KMS-11 (cell line): ENCODE results near the gene CLDN7.
A peak's percentile ranks its signal among the peaks of the same experiment; 100 is the strongest.

ENCODE experiments used
- H2AFZ ChIP-seq: fragments of 200-600 bp; sonication (generic); 2 replicates; pipeline ENCODE4 v1.6.1; 2016; ENCODE audit warnings: antibody characterized with exemption, mixed run types, low read depth
- H3K27ac ChIP-seq: fragments of 200-600 bp; sonication (generic); 2 replicates; pipeline ENCODE4 v1.6.1; 2016; ENCODE audit warnings: mild to moderate bottlenecking, mixed run types
- H3K27me3 ChIP-seq: fragments of 200-600 bp; sonication (generic); 2 replicates; pipeline ENCODE4 v1.6.1; 2017; ENCODE audit warnings: mild to moderate bottlenecking, low read depth, mixed run types, moderate library complexity; ENCODE audit not compliant: insufficient read depth
- H3K36me3 ChIP-seq: fragments of 200-600 bp; sonication (generic); 2 replicates; pipeline ENCODE4 v1.6.1; 2017; ENCODE audit warnings: mild to moderate bottlenecking, mixed run types; ENCODE audit not compliant: insufficient read depth
- H3K4me1 ChIP-seq: fragments of 200-600 bp; sonication (generic); 2 replicates; pipeline ENCODE4 v1.6.1; 2016; ENCODE audit warnings: mild to moderate bottlenecking, low read depth, mixed run types; ENCODE audit not compliant: poor library complexity, severe bottlenecking
- H3K4me2 ChIP-seq: fragments of 200-600 bp; sonication (generic); 2 replicates; pipeline ENCODE4 v1.7.0; 2016; ENCODE audit warnings: mild to moderate bottlenecking, mixed run types
- H3K4me3 ChIP-seq: fragments of 200-600 bp; sonication (generic); IDR thresholded peaks from 2 replicates; pipeline ENCODE4 v1.6.1; 2017; ENCODE audit warnings: low read depth, low read length, mixed read lengths; ENCODE audit not compliant: insufficient read depth
- H3K79me2 ChIP-seq: fragments of 200-600 bp; sonication (generic); 2 replicates; pipeline ENCODE4 v1.6.1; 2016; ENCODE audit warnings: low read depth, mixed run types; ENCODE audit not compliant: insufficient read depth
- H3K9ac ChIP-seq: fragments of 200-600 bp; sonication (generic); 2 replicates; pipeline ENCODE4 v1.6.1; 2016; ENCODE audit warnings: mild to moderate bottlenecking, mixed run types
- H4K20me1 ChIP-seq: fragments of 200-600 bp; sonication (generic); 2 replicates; pipeline ENCODE4 v1.6.1; 2016; ENCODE audit warnings: mild to moderate bottlenecking, mixed run types; ENCODE audit not compliant: insufficient read depth
- CTCF ChIP-seq: fragments of 200-600 bp; sonication (generic); conservative IDR thresholded peaks from 2 replicates; pipeline ENCODE4 v1.6.1; 2017; ENCODE audit warnings: low read depth, mild to moderate bottlenecking, antibody characterized with exemption, low read length, moderate library complexity, mixed read lengths

CLDN7 gene

GRCh38 chr17:7258731-7259554, 3.3 kb downstream of the CLDN7 start:
- Histone ChIP-seq H3K4me2 (no peak overlapping the region), H3K36me3 (no peaks in the 10 kb centered on the region)

GRCh38 chr17:7256766-7257456, 5.4 kb downstream of the CLDN7 start:
- Histone ChIP-seq H3K27ac (no peak overlapping the region), H4K20me1 (no peaks in the 10 kb centered on the region), H2AFZ (no peak overlapping the region), H3K4me2 (no peak overlapping the region), H3K79me2 (no peaks in the 10 kb centered on the region), H3K36me3 (no peaks in the 10 kb centered on the region), H3K4me3 (no peak overlapping the region), H3K9ac (no peak overlapping the region), H3K27me3 (no peaks in the 10 kb centered on the region), H3K4me1 (no peaks in the 10 kb centered on the region)
- no peak for TF ChIP-seq CTCF

More at GRCh38 chr17:7258731-7259554, 3.3 kb downstream of the CLDN7 start:
- no peak overlapping the region for H3K4me3 ChIP-seq
- H3K9ac ChIP-seq: no peak overlapping the region
- no peaks in the 10 kb centered on the region; the same call in 1 of the 2 replicates for H3K27me3 ChIP-seq
- no peak overlapping the region for H3K27ac ChIP-seq
- H2AFZ ChIP-seq: no peak overlapping the region
- no peaks in the 10 kb centered on the region for H4K20me1 ChIP-seq
- no peak for TF ChIP-seq CTCF
- H3K4me1 ChIP-seq: no peaks in the 10 kb centered on the region
- H3K79me2 ChIP-seq: no peaks in the 10 kb centered on the region

DNA sequence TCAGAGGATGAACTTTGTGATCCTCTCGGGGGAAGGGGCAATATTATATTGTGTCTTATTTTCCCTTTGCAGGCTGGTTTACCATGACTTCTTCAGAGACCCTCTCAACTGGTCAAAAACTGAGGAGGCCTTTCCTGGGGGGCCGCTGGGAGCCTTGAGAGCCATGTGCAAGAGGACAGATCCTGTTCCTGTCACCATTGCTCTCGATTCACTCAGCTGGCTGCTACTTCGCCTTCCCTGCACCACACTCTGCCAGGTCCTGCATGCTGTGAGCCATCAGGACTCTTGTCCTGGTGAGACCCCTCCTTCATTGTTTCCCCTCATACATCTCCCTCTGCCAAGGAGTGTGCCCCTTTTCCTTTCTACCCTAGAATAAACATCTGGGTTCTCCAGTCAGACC, 7.8 kb downstream of the CLDN7 start:
- Histone ChIP-seq H4K20me1 (no peaks in the 10 kb centered on the region), H3K27ac (no peak overlapping the region), H3K9ac (no peak overlapping the region), H3K27me3 (no peaks in the 10 kb centered on the region), H3K4me1 (no peaks in the 10 kb centered on the region), H3K4me3 (no peak overlapping the region), H3K36me3 (no peaks in the 10 kb centered on the region), H3K79me2 (no peaks in the 10 kb centered on the region), H2AFZ (no peak overlapping the region), H3K4me2 (no peak overlapping the region)
- TF ChIP-seq CTCF: no peak

- Histone ChIP-seq H2AFZ (no peak overlapping the region), H3K36me3 (no peaks in the 10 kb centered on the region), H3K4me1 (no peaks in the 10 kb centered on the region), H3K27me3 (no peaks in the 10 kb centered on the region), H3K9ac (no peak overlapping the region), H3K4me3 (no peak overlapping the region), H4K20me1 (no peaks in the 10 kb centered on the region), H3K79me2 (no peaks in the 10 kb centered on the region), H3K27ac (no peak overlapping the region; the same call in 1 of the 2 replicates), H3K4me2 (peak overlapping the region; percentile 39; the same call in 1 of the 2 replicates)
- TF ChIP-seq CTCF: no peak
These were observed 9.2 kb downstream of the CLDN7 start for GRCh38 chr17:7253082-7253481.
